ENCODE data around the gene MAEA.

- TF ChIP-seq CTCF (IDR thresholded peaks at IDR 0.05; ENCODE audit: insufficient read depth, low read length, poor library complexity, severe bottlenecking) (no peak), EZH2phosphoT487 (conservative IDR thresholded peaks at IDR 0.05; ENCODE audit: low read length) (no peak)
These were observed 86.2 kb downstream of the MAEA start for GRCh38 chr4:1375761-1376322.
